GM18909 (cell line): ENCODE results near the gene PRDM13.
"Not testable (repeated sequence)": the region's sequence is repeated elsewhere in the genome, so short reads cannot be mapped to it uniquely, and the experiment has no call there.

Experiments used
- ATAC-seq: cut with Tn5 transposase; IDR thresholded peaks from one replicate; pipeline ENCODE4 v1.9.1; 2021; ENCODE audit warnings: mild to moderate bottlenecking; ENCODE audit not compliant: unreplicated experiment, poor library complexity

The PRDM13 gene

GRCh38 chr6:99606656-99607415, at the start of gene PRDM13:
PRDM13 (plus strand) TSS chr6:99606833; CDS start chr6:99607035, 202 bp downstream.
- no peak for ATAC-seq

GRCh38 chr6:99559057-99559456, 47.6 kb upstream of the PRDM13 start:
- no peak for ATAC-seq

- no peak for ATAC-seq
Observed at GRCh38 chr6:99560668-99561067, 46.0 kb upstream of the PRDM13 start.

GRCh38 chr6:99563056-99563723, 43.4 kb upstream of the PRDM13 start:
- no peak for ATAC-seq

- peak; percentile 100 for ATAC-seq
Observed at GRCh38 chr6:99568103-99568933, 38.3 kb upstream of the PRDM13 start, which contains the start of gene CCNC. CCNC (minus strand) TSS chr6:99568660; CDS start chr6:99568527, 133 bp downstream.

- ATAC-seq, result no peak
Observed at GRCh38 chr6:99573980-99574617, 32.5 kb upstream of the PRDM13 start.

- ATAC-seq, result no peak
Observed at GRCh38 chr6:99575544-99576227, 30.9 kb upstream of the PRDM13 start.

GRCh38 chr6:99579781-99580180, 26.9 kb upstream of the PRDM13 start:
- no peak for ATAC-seq

GRCh38 chr6:99587792-99588191, 18.8 kb upstream of the PRDM13 start:
- no peak for ATAC-seq

GRCh38 chr6:99588618-99589289, 17.9 kb upstream of the PRDM13 start:
- peak; percentile 96 for ATAC-seq

- ATAC-seq, result peak; percentile 28
Observed at GRCh38 chr6:99589290-99589672, 17.4 kb upstream of the PRDM13 start.

- ATAC-seq, result no peak
Observed at GRCh38 chr6:99589907-99590493, 16.6 kb upstream of the PRDM13 start.

GRCh38 chr6:99590728-99591672, 15.6 kb upstream of the PRDM13 start:
- ATAC-seq, result no peak

- ATAC-seq, result no peak
Observed at GRCh38 chr6:99591673-99592364, 14.8 kb upstream of the PRDM13 start.

GRCh38 chr6:99592900-99593299, 13.7 kb upstream of the PRDM13 start:
- ATAC-seq, result no peak

- ATAC-seq, result not testable (repeated sequence)
Observed at GRCh38 chr6:99594696-99595095, 11.9 kb upstream of the PRDM13 start.
